ENCODE measurements around the gene CASKIN1. TPM values are rescaled to one million over a fixed set of nuclear protein-coding genes. Genes with fewer than 3 reads are reported as not detected.

The CASKIN1 gene
- total and polyA plus RNA-seq, 4 donors, result 0.09 to 0.35 (median 0.12) TPM

DNA sequence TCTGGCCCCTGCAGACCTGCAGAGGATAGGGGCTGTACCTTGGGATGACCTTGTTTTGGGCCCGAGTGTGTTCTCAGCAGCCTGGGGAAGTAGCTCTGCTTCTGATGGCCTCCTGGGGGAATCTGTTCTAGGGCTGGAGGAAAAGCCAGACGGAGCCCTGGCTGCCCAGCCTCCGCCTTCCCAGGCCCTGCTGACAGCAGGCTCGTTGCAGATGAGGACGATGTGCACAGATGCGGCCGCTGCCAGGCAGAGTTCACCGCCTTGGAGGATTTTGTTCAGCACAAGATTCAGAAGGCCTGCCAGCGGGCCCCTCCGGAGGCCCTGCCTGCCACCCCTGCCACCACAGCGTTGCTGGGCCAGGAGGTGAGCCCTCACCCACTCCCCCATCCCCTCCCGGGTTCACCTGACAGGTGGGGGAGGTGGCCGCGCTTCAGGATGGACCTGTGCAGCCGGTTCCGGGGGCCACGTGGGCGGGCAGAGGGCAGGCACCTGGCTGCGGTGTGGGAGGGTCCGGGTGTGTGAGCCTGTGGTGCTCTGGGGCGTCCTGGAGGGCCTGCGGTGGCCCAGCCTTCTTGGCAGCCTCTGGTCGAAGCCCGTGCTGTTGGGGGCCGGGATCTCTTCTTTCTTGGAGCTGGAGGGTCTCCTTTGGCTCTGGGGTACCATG is 31.9 kb upstream of the CASKIN1 start:
- WGBS, 2 donors, result 93 to 95% methylated on average over 25 of the region's 25 CpGs
- H3K36me3 ChIP-seq (ENCODE audit: control insufficient read depth in 4 of 4, insufficient read depth in 4 of 4, low read length in 4 of 4), result peaks cover 3 to 54% (median 24%) of the 10 kb centered on the region in 4 donors
- no peak overlapping the region for H3K9ac ChIP-seq (ENCODE audit: insufficient read depth in 1 of 2, low read length in 2 of 2)
- peaks cover 0 to 10% (median 6%) of the 10 kb centered on the region in 5 donors for H3K4me1 ChIP-seq (ENCODE audit: control insufficient read depth in 5 of 5, insufficient read depth in 5 of 5, low read length in 5 of 5)
- no peak for ATAC-seq (ENCODE audit: insufficient read depth, low FRiP score)
- TF ChIP-seq, protein P1, sequence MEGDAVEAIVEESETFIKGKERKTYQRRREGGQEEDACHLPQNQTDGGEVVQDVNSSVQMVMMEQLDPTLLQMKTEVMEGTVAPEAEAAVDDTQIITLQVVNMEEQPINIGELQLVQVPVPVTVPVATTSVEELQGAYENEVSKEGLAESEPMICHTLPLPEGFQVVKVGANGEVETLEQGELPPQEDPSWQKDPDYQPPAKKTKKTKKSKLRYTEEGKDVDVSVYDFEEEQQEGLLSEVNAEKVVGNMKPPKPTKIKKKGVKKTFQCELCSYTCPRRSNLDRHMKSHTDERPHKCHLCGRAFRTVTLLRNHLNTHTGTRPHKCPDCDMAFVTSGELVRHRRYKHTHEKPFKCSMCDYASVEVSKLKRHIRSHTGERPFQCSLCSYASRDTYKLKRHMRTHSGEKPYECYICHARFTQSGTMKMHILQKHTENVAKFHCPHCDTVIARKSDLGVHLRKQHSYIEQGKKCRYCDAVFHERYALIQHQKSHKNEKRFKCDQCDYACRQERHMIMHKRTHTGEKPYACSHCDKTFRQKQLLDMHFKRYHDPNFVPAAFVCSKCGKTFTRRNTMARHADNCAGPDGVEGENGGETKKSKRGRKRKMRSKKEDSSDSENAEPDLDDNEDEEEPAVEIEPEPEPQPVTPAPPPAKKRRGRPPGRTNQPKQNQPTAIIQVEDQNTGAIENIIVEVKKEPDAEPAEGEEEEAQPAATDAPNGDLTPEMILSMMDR (IDR thresholded peaks at IDR 0.05; ENCODE audit: control extremely low read depth, extremely low read depth), result no peak
- H3K9me3 ChIP-seq (ENCODE audit: control insufficient read depth in 4 of 4, insufficient read depth in 3 of 4, low read length in 3 of 4), result peaks cover 0 to 3% (median 0%) of the 10 kb centered on the region in 4 donors
- H3K27ac ChIP-seq (ENCODE audit: low read depth in 1 of 2, low read length in 1 of 2), result no peak overlapping the region
- no peak for DNase-seq
- H3K27me3 ChIP-seq (ENCODE audit: control insufficient read depth in 3 of 3, insufficient read depth in 3 of 3, low read length in 2 of 3), result no peaks in the 10 kb centered on the region
- no peak overlapping the region for H3K4me3 ChIP-seq

- no peaks in the 10 kb centered on the region for H3K27me3 ChIP-seq (ENCODE audit: control insufficient read depth in 3 of 3, insufficient read depth in 3 of 3, low read length in 2 of 3)
- no peak overlapping the region for H3K4me3 ChIP-seq
- 91 to 95% methylated on average over 6 of the region's 6 CpGs for WGBS, 2 donors
- H3K9me3 ChIP-seq (ENCODE audit: control insufficient read depth in 4 of 4, insufficient read depth in 3 of 4, low read length in 3 of 4), result peaks cover 0 to 3% (median 0%) of the 10 kb centered on the region in 4 donors
- no peak overlapping the region for H3K27ac ChIP-seq (ENCODE audit: low read depth in 1 of 2, low read length in 1 of 2)
- peaks cover 0 to 10% (median 6%) of the 10 kb centered on the region in 5 donors for H3K4me1 ChIP-seq (ENCODE audit: control insufficient read depth in 5 of 5, insufficient read depth in 5 of 5, low read length in 5 of 5)
- no peak for DNase-seq
- no peak overlapping the region for H3K9ac ChIP-seq (ENCODE audit: insufficient read depth in 1 of 2, low read length in 2 of 2)
- ATAC-seq (ENCODE audit: insufficient read depth, low FRiP score), result no peak
- TF ChIP-seq, protein P1 (IDR thresholded peaks at IDR 0.05; ENCODE audit: control extremely low read depth, extremely low read depth), result no peak
- H3K36me3 ChIP-seq (ENCODE audit: control insufficient read depth in 4 of 4, insufficient read depth in 4 of 4, low read length in 4 of 4), result peaks cover 3 to 40% (median 16%) of the 10 kb centered on the region in 4 donors
Measured at GRCh38 chr16:2226918-2227317, 30.5 kb upstream of the CASKIN1 start.

- Histone ChIP-seq H3K4me1 (ENCODE audit: control insufficient read depth in 5 of 5, insufficient read depth in 5 of 5, low read length in 5 of 5) (peaks cover 0 to 10% (median 6%) of the 10 kb centered on the region in 5 donors), H3K9ac (ENCODE audit: insufficient read depth in 1 of 2, low read length in 2 of 2) (no peak overlapping the region), H3K4me3 (no peak overlapping the region), H3K27me3 (ENCODE audit: control insufficient read depth in 3 of 3, insufficient read depth in 3 of 3, low read length in 2 of 3) (no peaks in the 10 kb centered on the region), H3K9me3 (ENCODE audit: control insufficient read depth in 4 of 4, insufficient read depth in 3 of 4, low read length in 3 of 4) (no peaks in the 10 kb centered on the region), H3K27ac (ENCODE audit: low read depth in 1 of 2, low read length in 1 of 2) (no peak overlapping the region), H3K36me3 (ENCODE audit: control insufficient read depth in 4 of 4, insufficient read depth in 4 of 4, low read length in 4 of 4) (peaks cover 3 to 34% (median 14%) of the 10 kb centered on the region in 4 donors)
- WGBS, 2 donors, result 62 to 73% methylated on average over 9 of the region's 9 CpGs
- no peak for DNase-seq
- TF ChIP-seq, protein P1 (IDR thresholded peaks at IDR 0.05; ENCODE audit: control extremely low read depth, extremely low read depth), result no peak
- no peak for ATAC-seq (ENCODE audit: insufficient read depth, low FRiP score)
Measured at GRCh38 chr16:2226245-2226793, 29.9 kb upstream of the CASKIN1 start.

Measured in lung (tissue), 12 donors.